HPDE6-E6E7 (cell line): ENCODE measurements around the gene ATIC.

Source experiments
- DNase-seq: peaks from one replicate; pipeline ENCODE4 v3.0.0; 2011; ENCODE audit warnings: missing footprints; ENCODE audit errors: extremely low spot score

The ATIC gene

DNA sequence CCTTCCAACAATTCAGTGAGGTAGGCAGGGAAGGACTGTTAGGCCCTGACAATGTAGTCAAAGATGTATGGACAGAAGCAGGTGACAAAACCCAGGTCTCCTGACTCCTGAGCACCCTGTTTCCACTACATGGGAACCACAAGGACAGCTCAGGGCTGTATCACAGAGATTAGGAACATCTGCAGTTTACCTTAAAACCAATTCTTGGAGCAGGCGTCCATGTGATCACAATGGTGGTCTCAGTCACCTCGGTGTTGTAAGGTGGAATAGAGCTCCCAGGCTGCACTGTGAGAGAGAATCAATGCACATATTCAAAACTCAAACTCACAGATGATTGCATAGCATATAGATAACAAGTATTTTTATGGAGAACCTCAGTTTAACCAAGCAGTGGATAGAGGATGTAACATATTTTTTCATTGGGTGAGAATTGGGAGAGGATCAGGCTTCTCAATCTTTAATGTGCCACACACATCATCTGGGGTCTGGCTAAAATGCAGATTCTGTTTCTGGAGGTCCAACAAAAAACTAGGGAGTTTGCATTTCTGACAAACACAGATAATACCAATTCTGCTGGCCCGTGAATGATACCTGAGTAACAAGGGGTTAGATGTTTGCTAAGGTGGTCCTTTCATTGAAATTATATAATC is 87.3 kb downstream of the ATIC start:
- no peak for DNase-seq
